B cell (primary cell): Measurements from ENCODE around the gene PAAF1.

Source experiments
- EZH2 ChIP-seq: IDR thresholded peaks from 2 replicates; pipeline ENCODE4 v1.6.1; 2012; ENCODE audit warnings: borderline replicate concordance, low read depth, mild to moderate bottlenecking, moderate library complexity, low read length; ENCODE audit not compliant: insufficient read depth, poor library complexity, severe bottlenecking
- TF ChIP-seq, protein P1 (sequence below): fragments of 200-600 bp; IDR thresholded peaks from one replicate; pipeline ENCODE4 v1.8.0; 2022; ENCODE audit warnings: antibody characterized with exemption, mild to moderate bottlenecking

DNA sequence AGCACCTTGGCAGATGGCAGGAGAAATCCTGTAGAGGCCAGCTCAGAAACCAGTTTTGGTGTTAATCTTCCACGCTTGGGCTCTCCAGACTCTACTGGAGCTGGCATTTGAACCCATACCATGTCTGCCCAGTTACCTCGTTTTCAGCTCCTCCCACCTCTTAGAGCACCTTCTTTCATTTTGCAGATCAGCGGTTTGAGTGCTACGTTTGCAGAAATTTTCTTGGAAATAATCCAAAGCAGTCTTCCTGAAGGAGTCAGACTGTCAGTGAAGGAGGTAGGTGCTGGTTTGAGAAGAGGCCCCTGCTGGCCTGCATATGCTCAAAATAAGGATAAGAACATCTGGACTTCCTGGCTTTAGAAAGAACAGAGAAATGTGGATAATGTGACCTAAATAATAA lies 13.8 kb upstream of the PAAF1 start:
- TF ChIP-seq, protein P1, sequence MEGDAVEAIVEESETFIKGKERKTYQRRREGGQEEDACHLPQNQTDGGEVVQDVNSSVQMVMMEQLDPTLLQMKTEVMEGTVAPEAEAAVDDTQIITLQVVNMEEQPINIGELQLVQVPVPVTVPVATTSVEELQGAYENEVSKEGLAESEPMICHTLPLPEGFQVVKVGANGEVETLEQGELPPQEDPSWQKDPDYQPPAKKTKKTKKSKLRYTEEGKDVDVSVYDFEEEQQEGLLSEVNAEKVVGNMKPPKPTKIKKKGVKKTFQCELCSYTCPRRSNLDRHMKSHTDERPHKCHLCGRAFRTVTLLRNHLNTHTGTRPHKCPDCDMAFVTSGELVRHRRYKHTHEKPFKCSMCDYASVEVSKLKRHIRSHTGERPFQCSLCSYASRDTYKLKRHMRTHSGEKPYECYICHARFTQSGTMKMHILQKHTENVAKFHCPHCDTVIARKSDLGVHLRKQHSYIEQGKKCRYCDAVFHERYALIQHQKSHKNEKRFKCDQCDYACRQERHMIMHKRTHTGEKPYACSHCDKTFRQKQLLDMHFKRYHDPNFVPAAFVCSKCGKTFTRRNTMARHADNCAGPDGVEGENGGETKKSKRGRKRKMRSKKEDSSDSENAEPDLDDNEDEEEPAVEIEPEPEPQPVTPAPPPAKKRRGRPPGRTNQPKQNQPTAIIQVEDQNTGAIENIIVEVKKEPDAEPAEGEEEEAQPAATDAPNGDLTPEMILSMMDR, result no peak
- no peak for TF ChIP-seq EZH2
